Measurements from ENCODE around the gene MCRIP2.

DNA sequence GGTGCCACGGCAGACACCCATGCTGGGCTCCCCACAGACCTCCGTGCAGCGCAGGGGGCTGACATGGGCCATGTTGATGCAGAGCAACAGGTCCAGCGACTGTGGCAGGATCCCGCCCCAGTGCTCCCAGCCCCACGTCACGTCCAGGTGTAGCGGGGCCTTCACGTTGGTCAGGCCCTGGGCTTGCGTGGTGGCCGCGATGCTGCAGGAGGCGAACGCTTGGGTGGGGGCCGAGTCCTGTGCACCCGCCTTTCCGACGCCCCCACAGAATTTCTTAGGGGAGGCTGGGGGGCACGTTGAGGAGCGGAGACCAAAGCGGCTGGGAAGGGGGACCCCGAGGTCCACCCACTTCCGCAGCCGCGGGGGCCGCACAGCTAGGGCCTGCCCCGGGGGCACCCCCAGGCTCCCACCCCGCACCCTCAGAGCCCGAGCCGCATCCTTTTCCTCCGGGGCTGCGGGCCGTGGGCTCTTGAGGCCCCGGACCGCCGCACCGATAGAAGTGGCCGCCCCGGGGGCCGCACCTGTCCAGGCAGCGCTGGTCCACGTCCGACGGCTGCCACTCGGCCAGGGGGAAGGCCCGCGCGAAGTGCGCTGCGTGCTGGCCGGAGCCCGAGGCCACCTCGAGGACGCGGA is 5.9 kb upstream of the MCRIP2 start:
- TF ChIP-seq POLR2A (IDR thresholded peaks at IDR 0.05) (no peak), POLR2AphosphoS5 (IDR thresholded peaks at IDR 0.05; ENCODE audit: insufficient read depth in 1 of 2, low read depth in 1 of 2) (no peak)
